ENCODE results near the gene MAFG. TPM values are rescaled to one million over a fixed set of nuclear protein-coding genes. Genes with fewer than 3 reads are reported as not detected.

Gene MAFG
- total RNA-seq, 2 donors from 2014 or later, result 8.3 to 14.5 TPM

- Histone ChIP-seq H3K36me3 (replicated peaks in 1 of 2; ENCODE audit: insufficient read depth in 1 of 2, low read depth in 2 of 2) (peaks cover 6 to 16% of the 10 kb centered on the region in 2 donors), H3K27me3 (no peaks in the 10 kb centered on the region), H3K9me3 (no peaks in the 10 kb centered on the region), H3K4me1 (peaks cover 24% of the 10 kb centered on the region), H3K27ac (peak overlapping the region in 3 of 4 donors; percentile 59 to 78 (median 76)), H3K4me3 (peak overlapping the region; percentile 62 to 69)
- TF ChIP-seq POLR2A (IDR thresholded peaks at IDR 0.05), result no peak
- no peak for TF ChIP-seq CTCF (IDR thresholded peaks at IDR 0.05)
- 28 to 41% methylated on average over 12 to 23 of the region's 23 CpGs for WGBS, 2 donors
- ATAC-seq (peak; percentile 6), DNase-seq (peak; percentile 34 to 47 (median 39))
- intact Hi-C loops (cut with DNase I), result no loop called here
Observed at GRCh38 chr17:81909966-81910839, 17.3 kb downstream of the MAFG start.

GRCh38 chr17:81909231-81909630, 18.3 kb downstream of the MAFG start:
- no peaks in the 10 kb centered on the region for H3K27me3 ChIP-seq
- intact Hi-C loops (cut with DNase I), result no loop called here
- DNase-seq (no peak), ATAC-seq (no peak)
- peaks cover 3 to 15% of the 10 kb centered on the region in 2 donors for H3K36me3 ChIP-seq (replicated peaks in 1 of 2; ENCODE audit: insufficient read depth in 1 of 2, low read depth in 2 of 2)
- H3K4me1 ChIP-seq, result peaks cover 24% of the 10 kb centered on the region
- TF ChIP-seq POLR2A (IDR thresholded peaks at IDR 0.05) (no peak), CTCF (IDR thresholded peaks at IDR 0.05) (no peak)
- no peak overlapping the region for H3K4me3 ChIP-seq
- WGBS, 2 donors, result 83 to 100% methylated on average over 2 to 12 of the region's 12 CpGs
- no peaks in the 10 kb centered on the region for H3K9me3 ChIP-seq
- H3K27ac ChIP-seq, result no peak overlapping the region

GRCh38 chr17:81908793-81909192, 18.7 kb downstream of the MAFG start:
- DNase-seq (no peak), ATAC-seq (no peak)
- 88 to 94% methylated on average over 8 to 10 of the region's 11 CpGs for WGBS, 2 donors
- H3K4me3 ChIP-seq, result no peak overlapping the region
- peaks cover 24% of the 10 kb centered on the region for H3K4me1 ChIP-seq
- TF ChIP-seq CTCF (IDR thresholded peaks at IDR 0.05) (no peak), POLR2A (IDR thresholded peaks at IDR 0.05) (no peak)
- intact Hi-C loops (cut with DNase I), result no loop called here
- H3K36me3 ChIP-seq (replicated peaks in 1 of 2; ENCODE audit: insufficient read depth in 1 of 2, low read depth in 2 of 2), result peaks cover 0 to 10% of the 10 kb centered on the region in 2 donors
- no peak overlapping the region for H3K27ac ChIP-seq
- no peaks in the 10 kb centered on the region for H3K9me3 ChIP-seq
- no peaks in the 10 kb centered on the region for H3K27me3 ChIP-seq

GRCh38 chr17:81907219-81908145, 20.1 kb downstream of the MAFG start:
- H3K4me1 ChIP-seq, result peaks cover 31% of the 10 kb centered on the region
- no peak overlapping the region for H3K4me3 ChIP-seq
- H3K36me3 ChIP-seq (replicated peaks in 1 of 2; ENCODE audit: insufficient read depth in 1 of 2, low read depth in 2 of 2), result peaks cover 0 to 3% of the 10 kb centered on the region in 2 donors
- H3K27ac ChIP-seq, result no peak overlapping the region
- WGBS, 2 donors, result 91 to 93% methylated on average over 12 to 18 of the region's 26 CpGs
- no peaks in the 10 kb centered on the region for H3K27me3 ChIP-seq
- TF ChIP-seq POLR2A (IDR thresholded peaks at IDR 0.05) (no peak), CTCF (IDR thresholded peaks at IDR 0.05) (no peak)
- no peak for DNase-seq
- H3K9me3 ChIP-seq, result no peaks in the 10 kb centered on the region
- ATAC-seq, result no peak
- intact Hi-C loops (cut with DNase I), result no loop called here

Data from body of pancreas (tissue), 4 donors.